ENCODE data around the gene PARD6G.

PARD6G gene

DNA sequence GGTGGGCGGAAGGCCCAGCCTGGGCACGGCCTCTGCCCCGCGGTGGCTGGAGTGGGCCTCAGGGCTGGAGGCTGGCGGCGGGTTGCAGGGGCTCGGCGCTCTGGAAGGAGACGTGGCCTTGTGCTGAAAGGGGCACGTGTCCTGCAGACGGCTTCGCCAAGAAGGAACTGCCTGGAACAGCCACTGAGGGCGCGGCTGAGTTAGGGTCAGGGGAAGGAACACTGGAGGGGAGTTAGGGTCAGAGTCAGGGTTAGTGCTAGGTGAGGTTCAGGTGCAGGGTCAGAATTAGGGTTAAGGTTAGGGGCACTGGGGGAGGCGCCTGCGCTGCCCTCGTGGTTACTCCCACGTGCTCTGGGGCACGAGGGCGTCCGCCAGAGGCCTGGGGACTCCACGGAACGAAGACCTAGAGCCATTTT is 139.2 kb downstream of the PARD6G start:
- H3K4me2 ChIP-seq (ENCODE audit: low read length) = no peak overlapping the region
- H3K27ac ChIP-seq (ENCODE audit: low read depth, low read length) = no peak overlapping the region
- peaks cover 6% of the 10 kb centered on the region; the same call in 1 of the 2 replicates for H3K9me3 ChIP-seq (ENCODE audit: control insufficient read depth, insufficient read depth, low read length)
- peaks cover 36% of the 10 kb centered on the region for H3K79me2 ChIP-seq (ENCODE audit: control insufficient read depth, low read length)
- peaks cover 13% of the 10 kb centered on the region for H4K20me1 ChIP-seq (ENCODE audit: control insufficient read depth, insufficient read depth, low read depth, low read length)
- peaks cover 40% of the 10 kb centered on the region for H3K4me1 ChIP-seq (ENCODE audit: control insufficient read depth, low read length)
- no peaks in the 10 kb centered on the region for H3K9me2 ChIP-seq (replicated peaks; ENCODE audit: control insufficient read depth, low read length)
- no peaks in the 10 kb centered on the region for H3K27me3 ChIP-seq (ENCODE audit: control insufficient read depth, low read length)
- H3K4me3 ChIP-seq (ENCODE audit: low read length) = no peak overlapping the region
- peaks cover 29% of the 10 kb centered on the region for H3K36me3 ChIP-seq (ENCODE audit: control insufficient read depth, low read length)
- TF ChIP-seq, protein P1, sequence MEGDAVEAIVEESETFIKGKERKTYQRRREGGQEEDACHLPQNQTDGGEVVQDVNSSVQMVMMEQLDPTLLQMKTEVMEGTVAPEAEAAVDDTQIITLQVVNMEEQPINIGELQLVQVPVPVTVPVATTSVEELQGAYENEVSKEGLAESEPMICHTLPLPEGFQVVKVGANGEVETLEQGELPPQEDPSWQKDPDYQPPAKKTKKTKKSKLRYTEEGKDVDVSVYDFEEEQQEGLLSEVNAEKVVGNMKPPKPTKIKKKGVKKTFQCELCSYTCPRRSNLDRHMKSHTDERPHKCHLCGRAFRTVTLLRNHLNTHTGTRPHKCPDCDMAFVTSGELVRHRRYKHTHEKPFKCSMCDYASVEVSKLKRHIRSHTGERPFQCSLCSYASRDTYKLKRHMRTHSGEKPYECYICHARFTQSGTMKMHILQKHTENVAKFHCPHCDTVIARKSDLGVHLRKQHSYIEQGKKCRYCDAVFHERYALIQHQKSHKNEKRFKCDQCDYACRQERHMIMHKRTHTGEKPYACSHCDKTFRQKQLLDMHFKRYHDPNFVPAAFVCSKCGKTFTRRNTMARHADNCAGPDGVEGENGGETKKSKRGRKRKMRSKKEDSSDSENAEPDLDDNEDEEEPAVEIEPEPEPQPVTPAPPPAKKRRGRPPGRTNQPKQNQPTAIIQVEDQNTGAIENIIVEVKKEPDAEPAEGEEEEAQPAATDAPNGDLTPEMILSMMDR (IDR thresholded peaks at IDR 0.05; ENCODE audit: low read depth, low read length, poor library complexity, severe bottlenecking) = no peak
- no peak for TF ChIP-seq EZH2phosphoT487 (IDR thresholded peaks at IDR 0.05; ENCODE audit: borderline replicate concordance, low read length)
- H3F3A ChIP-seq (ENCODE audit: control insufficient read depth, insufficient read depth) = peaks cover 13% of the 10 kb centered on the region

DNA sequence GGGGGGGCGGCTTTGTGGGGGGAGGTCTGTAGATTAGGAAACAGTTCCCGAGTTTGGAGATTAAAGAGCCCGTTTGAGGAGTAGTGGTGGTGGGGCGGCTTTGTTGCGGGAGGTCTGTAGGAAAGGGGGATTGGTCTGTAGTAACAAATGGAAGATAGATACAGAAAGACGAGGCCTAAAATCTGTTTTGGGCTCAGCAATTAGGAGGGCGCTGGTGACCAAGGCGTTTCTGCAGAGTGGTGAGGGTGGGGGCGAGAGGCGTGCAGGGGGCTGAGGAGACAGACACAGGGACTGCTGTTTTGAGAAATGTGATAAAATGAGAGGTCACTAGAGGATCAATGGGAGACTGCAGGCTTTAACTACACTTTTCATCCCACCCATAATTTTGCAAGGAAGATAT is 139.9 kb downstream of the PARD6G start:
- H3K9me2 ChIP-seq (replicated peaks; ENCODE audit: control insufficient read depth, low read length) = no peaks in the 10 kb centered on the region
- no peaks in the 10 kb centered on the region for H3K27me3 ChIP-seq (ENCODE audit: control insufficient read depth, low read length)
- H3K9me3 ChIP-seq (ENCODE audit: control insufficient read depth, insufficient read depth, low read length) = peaks cover 6% of the 10 kb centered on the region; the same call in 1 of the 2 replicates
- H3F3A ChIP-seq (ENCODE audit: control insufficient read depth, insufficient read depth) = peaks cover 13% of the 10 kb centered on the region
- no peak overlapping the region for H3K27ac ChIP-seq (ENCODE audit: low read depth, low read length)
- H3K4me1 ChIP-seq (ENCODE audit: control insufficient read depth, low read length) = peaks cover 36% of the 10 kb centered on the region
- peaks cover 24% of the 10 kb centered on the region for H3K36me3 ChIP-seq (ENCODE audit: control insufficient read depth, low read length)
- peaks cover 13% of the 10 kb centered on the region for H4K20me1 ChIP-seq (ENCODE audit: control insufficient read depth, insufficient read depth, low read depth, low read length)
- TF ChIP-seq EZH2phosphoT487 (IDR thresholded peaks at IDR 0.05; ENCODE audit: borderline replicate concordance, low read length) = no peak
- TF ChIP-seq, protein P1 (IDR thresholded peaks at IDR 0.05; ENCODE audit: low read depth, low read length, poor library complexity, severe bottlenecking) = no peak
- no peak overlapping the region for H3K4me3 ChIP-seq (ENCODE audit: low read length)
- peaks cover 29% of the 10 kb centered on the region for H3K79me2 ChIP-seq (ENCODE audit: control insufficient read depth, low read length)
- no peak overlapping the region for H3K4me2 ChIP-seq (ENCODE audit: low read length)
